ENCODE measurements around the gene SIX2.

SIX2 gene

DNA sequence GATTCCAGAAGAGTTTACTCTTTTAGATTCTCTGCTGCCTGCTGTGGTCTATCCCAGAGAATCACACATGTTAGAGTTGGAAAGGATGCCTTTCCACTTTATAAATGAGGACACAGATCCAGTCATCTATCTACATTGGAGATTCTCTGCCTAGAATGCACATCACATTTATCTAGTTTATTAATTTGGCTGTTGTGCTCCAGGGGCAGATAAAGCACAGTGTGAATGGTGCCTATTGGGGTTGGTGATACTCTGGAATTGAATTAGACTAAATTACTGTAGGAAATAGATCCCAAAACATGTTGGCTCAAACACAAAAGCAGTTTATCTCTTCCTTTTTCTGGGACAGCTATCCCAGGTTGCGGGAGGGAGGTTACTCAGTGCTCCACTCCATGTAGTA lies 14.9 kb downstream of the SIX2 start:
- DNase-seq (ENCODE audit: low spot score), result no peak
- no peak overlapping the region for H3K27ac ChIP-seq
- TF ChIP-seq, protein P1, sequence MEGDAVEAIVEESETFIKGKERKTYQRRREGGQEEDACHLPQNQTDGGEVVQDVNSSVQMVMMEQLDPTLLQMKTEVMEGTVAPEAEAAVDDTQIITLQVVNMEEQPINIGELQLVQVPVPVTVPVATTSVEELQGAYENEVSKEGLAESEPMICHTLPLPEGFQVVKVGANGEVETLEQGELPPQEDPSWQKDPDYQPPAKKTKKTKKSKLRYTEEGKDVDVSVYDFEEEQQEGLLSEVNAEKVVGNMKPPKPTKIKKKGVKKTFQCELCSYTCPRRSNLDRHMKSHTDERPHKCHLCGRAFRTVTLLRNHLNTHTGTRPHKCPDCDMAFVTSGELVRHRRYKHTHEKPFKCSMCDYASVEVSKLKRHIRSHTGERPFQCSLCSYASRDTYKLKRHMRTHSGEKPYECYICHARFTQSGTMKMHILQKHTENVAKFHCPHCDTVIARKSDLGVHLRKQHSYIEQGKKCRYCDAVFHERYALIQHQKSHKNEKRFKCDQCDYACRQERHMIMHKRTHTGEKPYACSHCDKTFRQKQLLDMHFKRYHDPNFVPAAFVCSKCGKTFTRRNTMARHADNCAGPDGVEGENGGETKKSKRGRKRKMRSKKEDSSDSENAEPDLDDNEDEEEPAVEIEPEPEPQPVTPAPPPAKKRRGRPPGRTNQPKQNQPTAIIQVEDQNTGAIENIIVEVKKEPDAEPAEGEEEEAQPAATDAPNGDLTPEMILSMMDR (IDR thresholded peaks at IDR 0.05), result no peak
- no peak overlapping the region for H3K4me3 ChIP-seq

DNA sequence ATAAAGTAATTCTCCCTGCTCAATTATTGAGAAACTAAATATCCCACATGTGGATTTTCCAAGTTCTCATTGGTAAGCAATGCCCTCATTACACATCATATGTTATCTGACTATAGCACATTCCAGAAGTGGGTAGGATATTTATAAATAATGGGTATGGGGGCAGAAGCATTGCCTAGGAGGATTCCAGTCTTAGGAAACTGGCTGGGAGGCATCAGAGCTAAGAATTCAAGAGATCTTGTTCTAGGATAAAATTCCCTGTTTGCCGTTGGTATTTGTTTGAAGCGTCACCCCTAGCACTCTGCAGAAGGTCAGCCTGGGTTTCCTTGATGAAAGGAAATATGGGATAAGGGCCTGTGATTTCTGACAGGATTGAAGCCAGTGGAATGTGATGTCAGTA lies 20.1 kb downstream of the SIX2 start:
- no peak overlapping the region for H3K4me3 ChIP-seq
- DNase-seq (ENCODE audit: low spot score), result no peak
- TF ChIP-seq, protein P1 (IDR thresholded peaks at IDR 0.05), result no peak
- no peak overlapping the region for H3K27ac ChIP-seq

DNA sequence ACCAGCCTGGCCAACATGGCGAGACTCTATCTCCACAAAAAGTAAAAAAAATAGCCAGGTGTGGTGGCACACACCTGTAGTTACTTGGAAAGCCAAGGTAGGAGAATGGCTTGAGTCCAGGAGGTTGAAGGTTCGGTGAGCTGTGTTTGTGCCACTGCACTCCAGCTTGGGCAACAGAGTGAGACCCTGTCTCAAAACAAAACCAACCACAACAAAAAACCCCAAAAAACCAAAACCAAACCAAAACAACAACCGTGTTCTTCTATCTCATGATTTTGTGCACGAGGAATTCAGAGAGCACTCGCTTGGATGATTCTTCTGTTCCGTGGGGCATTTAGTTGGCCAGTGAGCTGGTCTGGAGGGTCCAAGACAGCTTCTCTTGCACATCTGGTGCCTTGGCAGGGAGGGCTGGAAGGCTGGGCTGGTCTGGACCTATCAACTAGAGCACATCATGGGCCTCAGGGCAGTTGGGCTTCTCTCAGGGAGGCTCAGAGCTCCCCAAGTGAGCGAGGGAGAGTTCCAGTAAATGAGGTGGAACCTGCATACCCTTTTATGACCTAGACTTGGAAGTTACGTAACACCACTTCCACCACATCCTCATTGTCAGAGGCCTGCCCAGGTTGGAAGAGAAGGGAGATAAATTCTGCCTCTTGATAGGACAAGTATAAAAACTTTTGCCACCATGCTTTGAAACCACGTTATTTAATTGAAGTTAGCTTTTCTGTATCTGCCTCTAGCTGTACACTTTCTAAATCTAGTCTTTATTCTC lies 25.2 kb downstream of the SIX2 start:
- Histone ChIP-seq H3K4me3 (no peak overlapping the region), H3K27ac (no peak overlapping the region)
- TF ChIP-seq, protein P1 (IDR thresholded peaks at IDR 0.05), result no peak
- no peak for DNase-seq (ENCODE audit: low spot score)

DNA sequence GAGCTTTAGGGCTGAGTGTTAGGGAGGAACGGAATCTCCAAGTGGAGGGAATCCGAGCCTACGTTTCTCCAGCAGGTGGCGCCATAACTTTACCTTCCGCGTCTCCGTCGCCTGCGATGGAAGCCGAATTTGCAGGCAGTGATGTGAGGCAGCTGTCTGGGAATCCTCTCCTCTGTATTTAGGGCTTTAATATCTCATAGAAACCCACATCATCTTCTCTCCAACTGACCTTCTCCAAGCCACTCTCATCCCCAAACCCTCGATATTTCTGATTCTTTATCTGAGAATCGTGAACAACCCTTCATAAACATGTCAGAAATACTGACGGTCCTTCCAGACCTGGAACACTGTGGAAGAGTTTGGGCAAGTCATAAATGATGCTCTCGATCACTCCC lies 27.5 kb downstream of the SIX2 start:
- Histone ChIP-seq H3K27ac (no peak overlapping the region), H3K4me3 (no peak overlapping the region)
- TF ChIP-seq, protein P1 (IDR thresholded peaks at IDR 0.05), result peak; percentile 78
- no peak for DNase-seq (ENCODE audit: low spot score)

DNA sequence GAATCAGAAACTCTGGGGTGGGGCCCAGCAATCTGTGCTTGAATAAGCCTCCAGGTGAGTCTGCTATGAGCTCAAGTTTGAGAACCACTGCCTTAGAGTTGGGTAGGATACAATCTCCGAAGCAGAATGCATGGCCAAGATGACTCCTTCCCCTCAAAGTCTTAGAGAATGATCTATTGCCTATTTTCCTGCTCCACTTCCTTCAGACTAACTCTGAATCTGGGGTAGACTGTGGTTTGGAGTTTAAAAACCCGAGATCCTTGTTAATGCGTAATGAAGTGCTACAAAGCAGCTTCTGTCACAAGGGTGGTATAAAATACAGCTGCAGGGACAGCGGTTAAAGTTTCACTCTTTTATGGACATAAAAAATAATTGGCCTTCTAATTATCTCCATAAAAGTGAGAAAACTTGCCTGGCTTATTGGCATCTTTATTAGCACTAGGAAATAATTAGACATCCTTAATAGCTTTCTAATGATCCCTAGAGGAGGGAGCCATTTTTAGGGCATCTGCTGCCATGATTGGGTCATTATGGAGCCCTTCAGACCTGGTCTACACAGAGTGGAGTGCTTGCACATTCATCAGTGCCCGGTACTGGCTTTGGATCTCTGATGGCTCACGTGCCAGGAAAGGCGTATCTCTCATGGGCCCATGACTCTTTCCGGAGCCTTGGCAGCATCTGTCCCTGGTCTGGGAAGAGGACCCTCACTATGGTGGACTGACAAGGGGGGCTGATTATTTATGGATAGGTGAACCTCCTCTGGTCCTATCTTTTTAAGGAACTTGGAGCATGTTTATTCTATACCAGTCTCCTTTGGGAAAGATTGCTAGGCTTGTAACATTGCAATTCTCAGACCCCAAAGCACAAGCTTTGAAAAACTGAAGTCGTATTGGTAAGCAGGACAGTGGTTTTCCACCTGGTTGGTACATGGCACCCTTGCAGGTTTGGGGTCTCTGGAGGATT lies 28.2 kb downstream of the SIX2 start:
- no peak overlapping the region for H3K4me3 ChIP-seq
- H3K27ac ChIP-seq, result no peak overlapping the region
- TF ChIP-seq, protein P1 (IDR thresholded peaks at IDR 0.05), result no peak
- DNase-seq (ENCODE audit: low spot score), result no peak

DNA sequence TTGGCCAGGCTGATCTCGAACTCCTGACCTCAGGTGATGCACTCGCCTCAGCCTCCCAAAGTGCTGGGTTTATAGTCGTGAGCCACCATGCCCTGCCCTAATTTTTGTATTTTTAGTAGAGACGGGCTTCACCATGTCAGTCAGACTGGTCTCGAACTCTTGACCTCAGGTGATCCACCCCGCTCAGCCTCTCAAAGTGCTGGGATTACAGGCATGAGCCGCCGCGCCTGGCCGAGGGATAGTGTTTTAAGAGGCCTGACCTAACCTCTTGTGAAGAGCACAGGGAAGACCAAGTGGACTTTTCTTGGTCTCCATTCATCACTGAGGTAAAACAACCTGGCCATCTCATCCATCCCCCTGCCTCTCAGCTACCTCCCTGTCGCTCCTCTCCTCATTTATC lies 29.7 kb downstream of the SIX2 start:
- no peak overlapping the region for H3K4me3 ChIP-seq
- TF ChIP-seq, protein P1 (IDR thresholded peaks at IDR 0.05), result no peak
- no peak overlapping the region for H3K27ac ChIP-seq
- DNase-seq (ENCODE audit: low spot score), result no peak
